Neuron (in vitro differentiated cells): ENCODE results near the gene STRIP1.
"Not testable (repeated sequence)": the region's sequence is repeated elsewhere in the genome, so short reads cannot be mapped to it uniquely, and the experiment has no call there.

ENCODE experiments used
- H2AFZ ChIP-seq: one replicate; pipeline ENCODE4 v1.6.1; 2013; ENCODE audit warnings: low read depth, mild to moderate bottlenecking, inconsistent platforms, low read length, moderate library complexity
- H3K27me3 ChIP-seq: one replicate; pipeline ENCODE4 v1.6.1; 2013; ENCODE audit warnings: low read length; ENCODE audit not compliant: insufficient read depth
- H3K36me3 ChIP-seq: one replicate; pipeline ENCODE4 v1.6.1; 2013; ENCODE audit warnings: low read length; ENCODE audit not compliant: insufficient read depth
- H3K4me1 ChIP-seq: one replicate; pipeline ENCODE4 v1.6.1; 2013; ENCODE audit warnings: low read length; ENCODE audit not compliant: insufficient read depth
- H3K4me3 ChIP-seq: 2 replicates; pipeline ENCODE4 v1.5.1; 2013; ENCODE audit warnings: mild to moderate bottlenecking, low read length, moderate library complexity
- H3K9me3 ChIP-seq: one replicate; pipeline ENCODE4 v1.6.1; 2013; ENCODE audit warnings: low read length

STRIP1 gene

GRCh38 chr1:110021285-110021684 lies 13.1 kb upstream of the STRIP1 start:
- Histone ChIP-seq H3K9me3 (no peaks in the 10 kb centered on the region), H3K36me3 (peaks cover 87% of the 10 kb centered on the region), H2AFZ (no peak overlapping the region), H3K4me3 (no peak overlapping the region), H3K4me1 (no peaks in the 10 kb centered on the region), H3K27me3 (no peaks in the 10 kb centered on the region)

- Histone ChIP-seq H2AFZ (no peak overlapping the region), H3K4me1 (no peaks in the 10 kb centered on the region), H3K36me3 (peaks cover 54% of the 10 kb centered on the region), H3K27me3 (no peaks in the 10 kb centered on the region), H3K4me3 (no peak overlapping the region), H3K9me3 (no peaks in the 10 kb centered on the region)
Measured at GRCh38 chr1:110024613-110025012, 9.8 kb upstream of the STRIP1 start.

- peaks cover 31% of the 10 kb centered on the region for H3K4me1 ChIP-seq
- not testable (repeated sequence) for H3K36me3 ChIP-seq, H3K27me3 ChIP-seq, H2AFZ ChIP-seq, H3K9me3 ChIP-seq
- H3K4me3 ChIP-seq, result peak overlapping the region; percentile 2
Measured at GRCh38 chr1:110030687-110031086, 3.7 kb upstream of the STRIP1 start.

- Histone ChIP-seq H3K9me3 (no peaks in the 10 kb centered on the region), H3K4me1 (peaks cover 34% of the 10 kb centered on the region), H3K27me3 (no peaks in the 10 kb centered on the region), H2AFZ (no peak overlapping the region), H3K36me3 (peaks cover 9% of the 10 kb centered on the region), H3K4me3 (no peak overlapping the region)
Measured at GRCh38 chr1:110032327-110032726, 2.1 kb upstream of the STRIP1 start.

- no peaks in the 10 kb centered on the region for H3K9me3 ChIP-seq
- no peak overlapping the region for H3K4me3 ChIP-seq
- peaks cover 34% of the 10 kb centered on the region for H3K4me1 ChIP-seq
- no peaks in the 10 kb centered on the region for H3K27me3 ChIP-seq
- H2AFZ ChIP-seq, result peak overlapping the region; percentile 53
- H3K36me3 ChIP-seq, result peaks cover 18% of the 10 kb centered on the region
Measured at GRCh38 chr1:110033421-110033820, 1.0 kb upstream of the STRIP1 start.

GRCh38 chr1:110034040-110034450 lies 379 bp upstream of the STRIP1 start:
- Histone ChIP-seq H3K9me3 (no peaks in the 10 kb centered on the region), H3K4me3 (peak overlapping the region; percentile 66), H3K27me3 (no peaks in the 10 kb centered on the region), H2AFZ (peak overlapping the region; percentile 53), H3K4me1 (peaks cover 34% of the 10 kb centered on the region), H3K36me3 (peaks cover 25% of the 10 kb centered on the region)

- peaks cover 28% of the 10 kb centered on the region for H3K4me1 ChIP-seq
- H2AFZ ChIP-seq, result no peak overlapping the region
- H3K9me3 ChIP-seq, result no peaks in the 10 kb centered on the region
- peak overlapping the region; percentile 66 for H3K4me3 ChIP-seq
- no peaks in the 10 kb centered on the region for H3K27me3 ChIP-seq
- H3K36me3 ChIP-seq, result peaks cover 37% of the 10 kb centered on the region
Measured at GRCh38 chr1:110035236-110035752, 870 bp downstream of the STRIP1 start.

- H3K36me3 ChIP-seq, result peaks cover 64% of the 10 kb centered on the region
- H3K4me1 ChIP-seq, result peaks cover 29% of the 10 kb centered on the region
- H3K27me3 ChIP-seq, result no peaks in the 10 kb centered on the region
- no peak overlapping the region for H3K4me3 ChIP-seq
- no peak overlapping the region for H2AFZ ChIP-seq
- H3K9me3 ChIP-seq, result no peaks in the 10 kb centered on the region
Measured at GRCh38 chr1:110038271-110038670, 3.8 kb downstream of the STRIP1 start.

- H3K4me3 ChIP-seq, result no peak overlapping the region
- H3K36me3 ChIP-seq, result peaks cover 78% of the 10 kb centered on the region
- no peak overlapping the region for H2AFZ ChIP-seq
- H3K9me3 ChIP-seq, result no peaks in the 10 kb centered on the region
- H3K27me3 ChIP-seq, result no peaks in the 10 kb centered on the region
- peaks cover 26% of the 10 kb centered on the region for H3K4me1 ChIP-seq
Measured at GRCh38 chr1:110039641-110040040, 5.2 kb downstream of the STRIP1 start.

GRCh38 chr1:110040548-110040947 lies 6.1 kb downstream of the STRIP1 start:
- no peak overlapping the region for H3K4me3 ChIP-seq
- H3K4me1 ChIP-seq, result peaks cover 21% of the 10 kb centered on the region
- peaks cover 87% of the 10 kb centered on the region for H3K36me3 ChIP-seq
- H3K27me3 ChIP-seq, result no peaks in the 10 kb centered on the region
- no peak overlapping the region for H2AFZ ChIP-seq
- no peaks in the 10 kb centered on the region for H3K9me3 ChIP-seq

GRCh38 chr1:110043016-110043415 lies 8.6 kb downstream of the STRIP1 start:
- Histone ChIP-seq H3K36me3 (peaks cover 94% of the 10 kb centered on the region), H3K4me1 (peaks cover 16% of the 10 kb centered on the region), H3K4me3 (no peak overlapping the region), H3K27me3 (no peaks in the 10 kb centered on the region), H3K9me3 (no peaks in the 10 kb centered on the region), H2AFZ (no peak overlapping the region)

GRCh38 chr1:110047463-110047862 lies 13.0 kb downstream of the STRIP1 start:
- Histone ChIP-seq H3K27me3 (no peaks in the 10 kb centered on the region), H3K4me3 (no peak overlapping the region), H3K36me3 (peaks cover 93% of the 10 kb centered on the region), H3K9me3 (no peaks in the 10 kb centered on the region), H2AFZ (no peak overlapping the region), H3K4me1 (peaks cover 9% of the 10 kb centered on the region)

GRCh38 chr1:110048240-110048639 lies 13.8 kb downstream of the STRIP1 start:
- no peaks in the 10 kb centered on the region for H3K9me3 ChIP-seq
- no peaks in the 10 kb centered on the region for H3K27me3 ChIP-seq
- H2AFZ ChIP-seq, result no peak overlapping the region
- peaks cover 95% of the 10 kb centered on the region for H3K36me3 ChIP-seq
- H3K4me1 ChIP-seq, result peaks cover 1% of the 10 kb centered on the region
- H3K4me3 ChIP-seq, result no peak overlapping the region

- Histone ChIP-seq H3K4me1 (no peaks in the 10 kb centered on the region), H3K9me3 (no peaks in the 10 kb centered on the region), H3K27me3 (no peaks in the 10 kb centered on the region), H3K4me3 (no peak overlapping the region), H3K36me3 (peaks cover 94% of the 10 kb centered on the region), H2AFZ (no peak overlapping the region)
Measured at GRCh38 chr1:110048923-110049601, 14.6 kb downstream of the STRIP1 start.
